ENCODE results near the gene SYP.
A peak's percentile ranks its signal among the peaks of the same experiment; 100 is the strongest.

Gene SYP

GRCh38 chrX:49172280-49172780 is 27.7 kb downstream of the SYP start:
- CTCF ChIA-PET, result interaction anchor here (0.8 kb wide), 1 partner anchor 21 kb away, joined by 3 read pairs; no protein-coding TSS in a partner anchor
- DNase-seq (ENCODE audit: extremely low spot score), result no peak
- POLR2A ChIA-PET, result interaction anchor here (0.7 to 1.9 kb wide), 5 partner anchors 9 to 49 kb away, joined by 3 to 10 read pairs (median 3); no protein-coding TSS in a partner anchor
- no peak for TF ChIP-seq SP1 (IDR thresholded peaks at IDR 0.05)
- TF ChIP-seq ZNF384 (IDR thresholded peaks at IDR 0.05), result no peak
- TF ChIP-seq FOXM1 (IDR thresholded peaks at IDR 0.05; ENCODE audit: borderline replicate concordance), result no peak
- TF ChIP-seq BHLHE40 (IDR thresholded peaks at IDR 0.05; ENCODE audit: borderline replicate concordance), result no peak
- TF ChIP-seq L3MBTL2 (conservative IDR thresholded peaks at IDR 0.05), result no peak
- no peak for TF ChIP-seq ELF4 (IDR thresholded peaks at IDR 0.05)
- no peak for TF ChIP-seq NFRKB (IDR thresholded peaks at IDR 0.05)
- TF ChIP-seq ARNT (IDR thresholded peaks at IDR 0.05), result no peak

GRCh38 chrX:49171752-49172279 is 28.2 kb downstream of the SYP start, which contains the start of gene PLP2:
Gene PLP2 (plus strand): TSS chrX:49171898. CDS start chrX:49172001, 103 bp downstream.
- CTCF ChIA-PET, result interaction anchor here (0.8 kb wide), 1 partner anchor 21 kb away, joined by 3 read pairs; no protein-coding TSS in a partner anchor
- POLR2A ChIA-PET, result interaction anchor here (1.3 to 1.9 kb wide), 2 partner anchors 16 to 19 kb away, joined by 4 to 10 read pairs; no protein-coding TSS in a partner anchor
- no peak for DNase-seq (ENCODE audit: extremely low spot score)
- TF ChIP-seq L3MBTL2 (conservative IDR thresholded peaks at IDR 0.05) (no peak), CTBP1 (IDR thresholded peaks at IDR 0.05; ENCODE audit: borderline replicate concordance) (no peak)

GRCh38 chrX:49167740-49168108 is 32.3 kb downstream of the SYP start:
- DNase-seq (ENCODE audit: extremely low spot score), result no peak
- ChIA-PET CTCF (interaction anchor here (0.9 kb wide), 1 partner anchor 25 kb away, joined by 7 read pairs; no protein-coding TSS in a partner anchor), POLR2A (interaction anchor here (1.6 to 2.8 kb wide), 3 partner anchors 9 to 17 kb away, joined by 4 to 18 read pairs (median 11); no protein-coding TSS in a partner anchor)
- no peak for TF ChIP-seq FOXK2 (IDR thresholded peaks at IDR 0.05)
- TF ChIP-seq FOXM1 (IDR thresholded peaks at IDR 0.05; ENCODE audit: borderline replicate concordance), result no peak
- TF ChIP-seq PKNOX1 (IDR thresholded peaks at IDR 0.05), result no peak

- TF ChIP-seq ZNF384 (IDR thresholded peaks at IDR 0.05) (no peak), L3MBTL2 (conservative IDR thresholded peaks at IDR 0.05) (0 out of 2 replicates have a peak, but pooled peaks have one; percentile 4)
- POLR2A ChIA-PET, result interaction anchor here (0.9 to 2.8 kb wide), 4 partner anchors 8 to 33 kb away, joined by 3 to 18 read pairs (median 8); partner anchors contain the start of gene SYP
- DNase-seq (ENCODE audit: extremely low spot score), result no peak
- CTCF ChIA-PET, result interaction anchor here (0.9 to 1.2 kb wide), 3 partner anchors 11 to 26 kb away, joined by 3 to 7 read pairs (median 3); no protein-coding TSS in a partner anchor
These were observed 32.9 kb downstream of the SYP start for GRCh38 chrX:49166914-49167739.

GRCh38 chrX:49165901-49166881 is 33.8 kb downstream of the SYP start:
- DNase-seq (ENCODE audit: extremely low spot score), result peak; percentile 39
- ChIA-PET CTCF (interaction anchor here (0.9 to 1.2 kb wide), 2 partner anchors 11 to 27 kb away, joined by 3 read pairs; no protein-coding TSS in a partner anchor), POLR2A (interaction anchor here (0.6 to 2.8 kb wide), 6 partner anchors 7 to 34 kb away, joined by 3 to 18 read pairs (median 4); partner anchors contain the start of gene SYP)
- TF ChIP-seq L3MBTL2 (conservative IDR thresholded peaks at IDR 0.05) (peak; percentile 82), FOXA1 (IDR thresholded peaks at IDR 0.05) (no peak)

- DNase-seq (ENCODE audit: extremely low spot score), result no peak
- CTCF ChIA-PET, result interaction anchor here (1.6 kb wide), 1 partner anchor 26 kb away, joined by 3 read pairs; no protein-coding TSS in a partner anchor
- POLR2A ChIA-PET, result interaction anchor here (0.6 to 1.3 kb wide), 3 partner anchors 9 to 22 kb away, joined by 3 to 4 read pairs (median 3); no protein-coding TSS in a partner anchor
- TF ChIP-seq ARNT (IDR thresholded peaks at IDR 0.05) (no peak), ZNF384 (IDR thresholded peaks at IDR 0.05) (no peak)
These were observed 35.2 kb downstream of the SYP start for GRCh38 chrX:49164589-49165360.

- DNase-seq (ENCODE audit: extremely low spot score), result peak; percentile 78
- POLR2A ChIA-PET, result interaction anchor here (0.6 to 1.3 kb wide), 5 partner anchors 8 to 27 kb away, joined by 3 to 4 read pairs (median 3); no protein-coding TSS in a partner anchor
- CTCF ChIA-PET, result interaction anchor here (0.6 to 1.6 kb wide), 2 partner anchors 9 to 27 kb away, joined by 3 read pairs; no protein-coding TSS in a partner anchor
- TF ChIP-seq PKNOX1 (IDR thresholded peaks at IDR 0.05) (peak; percentile 92), ZNF384 (IDR thresholded peaks at IDR 0.05) (no peak)
These were observed 36.2 kb downstream of the SYP start for GRCh38 chrX:49163555-49164419.

Measured in HEK293T (cell line).